K562 (cell line): ENCODE measurements around the gene LZTFL1. TPM values are rescaled to one million over a fixed set of nuclear protein-coding genes. Genes with fewer than 3 reads are reported as not detected.
A peak's percentile ranks its signal among the peaks of the same experiment; 100 is the strongest.

Experiments
- DMBX1 ChIP-seq: fragments of 250-450 bp; sonication (Bioruptor Pico); IDR thresholded peaks from 2 replicates; pipeline ENCODE4 v1.8.0; 2022; ENCODE audit warnings: inconsistent platforms, mild to moderate bottlenecking, moderate library complexity, borderline replicate concordance
- EZH2 ChIP-seq: IDR thresholded peaks from 2 replicates; pipeline ENCODE4 v1.6.1; 2012; ENCODE audit warnings: low read depth, mild to moderate bottlenecking, inconsistent platforms, low read length, borderline replicate concordance
- KLF16 ChIP-seq: IDR thresholded peaks from 2 replicates; pipeline ENCODE4 v1.6.1; 2016; ENCODE audit warnings: antibody characterized with exemption
- PREB ChIP-seq: sonication (generic); formaldehyde crosslinking; IDR thresholded peaks from 2 replicates; pipeline ENCODE4 v1.8.1; 2023; ENCODE audit warnings: mild to moderate bottlenecking, missing genetic modification reagents
- RAD21 ChIP-seq, 2 experiments: fragments of 250-450 bp in 1 of 2; fragments of 450-650 bp in 1 of 2; sonication (Bioruptor Pico) in 1 of 2; formaldehyde crosslinking in 1 of 2; IDR thresholded peaks in 1 of 2; conservative IDR thresholded peaks in 1 of 2; 2 replicates each; pipeline versions ENCODE4 v1.4.0 to v1.8.0; 2020 to 2022; ENCODE audit warnings: mild to moderate bottlenecking in 2 of 2, moderate library complexity in 1 of 2
- RERE ChIP-seq: sonication (generic); formaldehyde crosslinking; IDR thresholded peaks from 2 replicates; pipeline ENCODE4 v1.8.0; 2023; ENCODE audit warnings: missing genetic modification reagents, mild to moderate bottlenecking, borderline replicate concordance
- RNF219 ChIP-seq: fragments of 250-450 bp; sonication (Bioruptor Pico); IDR thresholded peaks from 2 replicates; pipeline ENCODE4 v1.5.0; 2022; ENCODE audit warnings: mild to moderate bottlenecking
- SMAD2 ChIP-seq: fragments of 150-350 bp; IDR thresholded peaks from 2 replicates; pipeline ENCODE4 v1.6.1; 2014; ENCODE audit warnings: low read depth, mild to moderate bottlenecking, low read length
- ZNF217 ChIP-seq: sonication (generic); formaldehyde crosslinking; IDR thresholded peaks from 2 replicates; pipeline ENCODE4 v1.8.0; 2022; ENCODE audit warnings: mild to moderate bottlenecking, missing genetic modification reagents
- polyA plus RNA-seq, 8 experiments: library from polyadenylated mRNA; depleted of rRNA in 4 of 8; stranded (reverse) in 5 of 8; unstranded in 3 of 8; fragments of >200 nt; fragmentation: Nextera tagmentation in 2 of 8; fragmentation: Illumina TruSeq in 1 of 8; extraction: Ambion mirVana in 2 of 8; extraction: Trizol in 1 of 8; gene quantifications; 2 replicates each; pipeline versions ENCODE4 v1.2.1 to v1.2.3, GENCODE V29; 2011 to 2014; ENCODE audit warnings: inconsistent platforms in 1 of 8, missing spikeins in 1 of 8
- total RNA-seq, 7 experiments: library from RNA; depleted of rRNA in 6 of 7; stranded (reverse); fragments of >200 nt in 6 of 7; fragmentation: Illumina TruSeq in 2 of 7; extraction: Trizol in 2 of 7; gene quantifications; 2 replicates each; pipeline versions ENCODE4 v1.2.1 to v1.2.3, GENCODE V29; 2011 to 2021; ENCODE audit warnings: low replicate concordance in 1 of 7
- TF ChIP-seq, protein P1 (sequence below), 2 experiments: fragments of 450-650 bp; conservative IDR thresholded peaks; 2 replicates each; pipeline ENCODE4 v1.6.1; 2017; ENCODE audit warnings: mild to moderate bottlenecking in 2 of 2, moderate library complexity in 2 of 2
- TF ChIP-seq, protein P2 (sequence below), 3 experiments: fragments of 200-800 bp in 1 of 3; fragments of 250-450 bp in 1 of 3; fragments of 450-650 bp in 1 of 3; sonication (Bioruptor Pico) in 1 of 3; sonication (Bioruptor generic) in 1 of 3; formaldehyde crosslinking in 1 of 3; IDR thresholded peaks; 2 replicates each; pipeline versions ENCODE4 v1.6.1 to v1.8.0; 2016 to 2022; ENCODE audit warnings: mild to moderate bottlenecking in 2 of 3, missing genetic modification characterization in 2 of 3, missing compliant biosample characterization in 1 of 3, moderate library complexity in 1 of 3

Gene LZTFL1
- total and polyA plus RNA-seq, 9 of the 15 experiments (the other 6 are each of a cell fraction or from before 2014, with no cell fraction given): 10.7 to 33.7 (median 15.3) TPM

GRCh38 chr3:45841757-45842491 is at the start of gene LZTFL1 (continued):
- TF ChIP-seq RERE (CRISPR knock-in tag) (no peak), RNF219 (CRISPR knock-in tag) (no peak), EZH2 (no peak), ZNF217 (no peak), DMBX1 (CRISPR knock-in tag) (peak; percentile 55; the same call in 1 of the 2 replicates), RAD21 (CRISPR knock-in tag; conservative IDR thresholded peaks at IDR 0.05 in 1 of 2, IDR thresholded peaks at IDR 0.05 in 1 of 2) (no peak), SMAD2 (no peak), PREB (CRISPR knock-in tag) (no peak), KLF16 (no peak)
- TF ChIP-seq, protein P1, sequence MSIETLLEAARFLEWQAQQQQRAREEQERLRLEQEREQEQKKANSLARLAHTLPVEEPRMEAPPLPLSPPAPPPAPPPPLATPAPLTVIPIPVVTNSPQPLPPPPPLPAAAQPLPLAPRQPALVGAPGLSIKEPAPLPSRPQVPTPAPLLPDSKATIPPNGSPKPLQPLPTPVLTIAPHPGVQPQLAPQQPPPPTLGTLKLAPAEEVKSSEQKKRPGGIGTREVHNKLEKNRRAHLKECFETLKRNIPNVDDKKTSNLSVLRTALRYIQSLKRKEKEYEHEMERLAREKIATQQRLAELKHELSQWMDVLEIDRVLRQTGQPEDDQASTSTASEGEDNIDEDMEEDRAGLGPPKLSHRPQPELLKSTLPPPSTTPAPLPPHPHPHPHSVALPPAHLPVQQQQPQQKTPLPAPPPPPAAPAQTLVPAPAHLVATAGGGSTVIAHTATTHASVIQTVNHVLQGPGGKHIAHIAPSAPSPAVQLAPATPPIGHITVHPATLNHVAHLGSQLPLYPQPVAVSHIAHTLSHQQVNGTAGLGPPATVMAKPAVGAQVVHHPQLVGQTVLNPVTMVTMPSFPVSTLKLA (conservative IDR thresholded peaks at IDR 0.05): peak; percentile 99 to 100
- TF ChIP-seq, protein P2, sequence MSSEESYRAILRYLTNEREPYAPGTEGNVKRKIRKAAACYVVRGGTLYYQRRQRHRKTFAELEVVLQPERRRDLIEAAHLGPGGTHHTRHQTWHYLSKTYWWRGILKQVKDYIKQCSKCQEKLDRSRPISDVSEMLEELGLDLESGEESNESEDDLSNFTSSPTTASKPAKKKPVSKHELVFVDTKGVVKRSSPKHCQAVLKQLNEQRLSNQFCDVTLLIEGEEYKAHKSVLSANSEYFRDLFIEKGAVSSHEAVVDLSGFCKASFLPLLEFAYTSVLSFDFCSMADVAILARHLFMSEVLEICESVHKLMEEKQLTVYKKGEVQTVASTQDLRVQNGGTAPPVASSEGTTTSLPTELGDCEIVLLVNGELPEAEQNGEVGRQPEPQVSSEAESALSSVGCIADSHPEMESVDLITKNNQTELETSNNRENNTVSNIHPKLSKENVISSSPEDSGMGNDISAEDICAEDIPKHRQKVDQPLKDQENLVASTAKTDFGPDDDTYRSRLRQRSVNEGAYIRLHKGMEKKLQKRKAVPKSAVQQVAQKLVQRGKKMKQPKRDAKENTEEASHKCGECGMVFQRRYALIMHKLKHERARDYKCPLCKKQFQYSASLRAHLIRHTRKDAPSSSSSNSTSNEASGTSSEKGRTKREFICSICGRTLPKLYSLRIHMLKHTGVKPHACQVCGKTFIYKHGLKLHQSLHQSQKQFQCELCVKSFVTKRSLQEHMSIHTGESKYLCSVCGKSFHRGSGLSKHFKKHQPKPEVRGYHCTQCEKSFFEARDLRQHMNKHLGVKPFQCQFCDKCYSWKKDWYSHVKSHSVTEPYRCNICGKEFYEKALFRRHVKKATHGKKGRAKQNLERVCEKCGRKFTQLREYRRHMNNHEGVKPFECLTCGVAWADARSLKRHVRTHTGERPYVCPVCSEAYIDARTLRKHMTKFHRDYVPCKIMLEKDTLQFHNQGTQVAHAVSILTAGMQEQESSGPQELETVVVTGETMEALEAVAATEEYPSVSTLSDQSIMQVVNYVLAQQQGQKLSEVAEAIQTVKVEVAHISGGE (CRISPR knock-in tag; IDR thresholded peaks at IDR 0.05): peak in 1 of 3 experiments; percentile 59; a peak in 1 of 6 replicates
